HepG2 (cell line): ENCODE results near the gene TLR9. TPM values are rescaled to one million over a fixed set of nuclear protein-coding genes. Genes with fewer than 3 reads are reported as not detected.

ENCODE experiments used
- ATAC-seq: fragments of 200-7000 bp; cut with Tn5 transposase; 3 replicates; pipeline ENCODE4 v1.9.1; 2020; ENCODE audit warnings: mild to moderate bottlenecking, moderate library complexity
- BruUV-seq: library from RNA; stranded (reverse); fragments of 400-500 nt; replicated peaks from 2 replicates; lab custom pipeline; 2021; lab: Mats Ljungman, UMichigan
- CTCF ChIA-PET: fragments of 300-600 bp; formaldehyde crosslinking; extraction: SDS; loops from one replicate; lab custom pipeline; 2021; ENCODE audit warnings: low total read pairs, inconsistent platforms, low intra/inter-chr PET ratio; lab: Yijun Ruan, JAX
- POLR2A ChIA-PET: fragments of 350-600 bp; sonication (Branson Sonifier 250); formaldehyde crosslinking; loops from one replicate; lab custom pipeline; 2020; ENCODE audit warnings: antibody characterized with exemption, inconsistent platforms; lab: Yijun Ruan, JAX
- DNase-seq: peaks from one replicate; pipeline ENCODE4 v3.0.0-alpha.2; 2015; ENCODE audit warnings: low spot score
- FAIRE-seq: peaks from 3 replicates; lab custom pipeline; 2011; peaks lifted over from hg19 to GRCh38; lab: Jason Lieb, UNC
- H2AFZ ChIP-seq: one replicate; pipeline ENCODE4 v1.6.1; 2011; ENCODE audit warnings: low read length, inconsistent platforms
- H3K27ac ChIP-seq: fragments of 300-600 bp; 3 replicates; pipeline ENCODE4 v1.8.0; 2011; ENCODE audit warnings: mixed run types, mild to moderate bottlenecking, mixed read lengths, low read length, inconsistent platforms; ENCODE audit not compliant: insufficient read depth; ENCODE audit errors: extremely low read length
- H3K27me3 ChIP-seq, 2 experiments: fragments of 200-600 bp in 1 of 2; 2 replicates in 1 of 2; 3 replicates in 1 of 2; pipeline versions ENCODE4 v1.6.0 to v1.8.0; 2011; ENCODE audit warnings: low read length in 2 of 2, mild to moderate bottlenecking in 2 of 2, moderate library complexity in 2 of 2, inconsistent platforms in 1 of 2; ENCODE audit not compliant: insufficient read depth in 2 of 2, control insufficient read depth in 1 of 2
- H3K36me3 ChIP-seq, 2 experiments: fragments of 200-600 bp in 1 of 2; replicated peaks in 1 of 2; 2 replicates in 1 of 2; 3 replicates in 1 of 2; pipeline versions ENCODE4 v1.5.1 to v1.8.0; 2011; ENCODE audit warnings: low read length in 2 of 2, inconsistent platforms in 1 of 2; ENCODE audit not compliant: insufficient read depth in 2 of 2, control insufficient read depth in 1 of 2
- H3K4me1 ChIP-seq: 2 replicates; pipeline ENCODE4 v1.5.1; 2012; ENCODE audit warnings: low read length, inconsistent platforms; ENCODE audit not compliant: insufficient read depth
- H3K4me2 ChIP-seq: 2 replicates; pipeline ENCODE4 v1.6.0; 2011; ENCODE audit warnings: low read depth, low read length, inconsistent platforms
- H3K4me3 ChIP-seq, 3 experiments: fragments of 200-600 bp in 1 of 3; sonication (generic), shearing (Covaris generic) in 1 of 3; replicated peaks in 1 of 3; 2 replicates each; pipeline ENCODE4 v1.5.1; 2011 to 2016; ENCODE audit warnings: low read length in 3 of 3, inconsistent platforms in 2 of 3, low read depth in 2 of 3, mild to moderate bottlenecking in 2 of 3, control low read depth in 1 of 3, mixed read lengths in 1 of 3; ENCODE audit not compliant: insufficient read depth in 1 of 3
- H3K79me2 ChIP-seq: one replicate; pipeline ENCODE4 v1.6.1; 2011; ENCODE audit warnings: low read length, inconsistent platforms; ENCODE audit not compliant: insufficient read depth
- H3K9ac ChIP-seq: 2 replicates; pipeline ENCODE4 v1.6.0; 2011; ENCODE audit warnings: mild to moderate bottlenecking, low read depth, low read length, inconsistent platforms; ENCODE audit not compliant: insufficient read depth
- H3K9me3 ChIP-seq: 2 replicates; pipeline ENCODE4 v1.5.1; 2012; ENCODE audit warnings: mild to moderate bottlenecking, low read length
- H4K20me1 ChIP-seq: 2 replicates; pipeline ENCODE4 v1.6.0; 2011; ENCODE audit warnings: inconsistent platforms, mild to moderate bottlenecking, low read length, moderate library complexity; ENCODE audit not compliant: insufficient read depth
- HNRNPL ChIP-seq: fragments of 200-400 bp; formaldehyde crosslinking; IDR thresholded peaks from 2 replicates; pipeline ENCODE4 v1.6.1; 2017; ENCODE audit warnings: mild to moderate bottlenecking, low read depth, low read length
- MXD1 ChIP-seq: sonication (generic); formaldehyde crosslinking; IDR thresholded peaks from 2 replicates; pipeline ENCODE4 v1.4.0; 2020; ENCODE audit warnings: mild to moderate bottlenecking, missing genetic modification reagents
- SCMH1 ChIP-seq: sonication (generic); formaldehyde crosslinking; IDR thresholded peaks from 2 replicates; pipeline ENCODE4 v1.9.0; 2021; ENCODE audit warnings: missing genetic modification reagents, mild to moderate bottlenecking, borderline replicate concordance
- SETDB1 ChIP-seq: sonication (generic); formaldehyde crosslinking; IDR thresholded peaks from 2 replicates; pipeline ENCODE4 v1.5.1; 2020; ENCODE audit warnings: missing genetic modification reagents, mild to moderate bottlenecking, borderline replicate concordance
- TBX2 ChIP-seq: sonication (generic); formaldehyde crosslinking; IDR thresholded peaks from 2 replicates; pipeline ENCODE4 v1.5.0; 2020; ENCODE audit warnings: missing genetic modification reagents, mild to moderate bottlenecking, borderline replicate concordance
- TFAP4 ChIP-seq: sonication (generic); IDR thresholded peaks from 2 replicates; pipeline ENCODE4 v1.6.1; 2016; ENCODE audit warnings: low read depth, borderline replicate concordance
- XBP1 ChIP-seq: sonication (generic); formaldehyde crosslinking; IDR thresholded peaks from 2 replicates; pipeline ENCODE4 v1.5.0; 2020; ENCODE audit warnings: missing genetic modification reagents
- WGBS: methylation state at CpG from one replicate; pipeline ENCODE4 v1.1.6; 2017; ENCODE audit warnings: low lambda C conversion rate; 5-methylcytosine and 5-hydroxymethylcytosine counted together
- in situ Hi-C: cut with HindIII; loops from 2 replicates; pipeline ENCODE4 v1.10.0; 2017; ENCODE audit warnings: low pct_unique_long_range_greater_than_20kb; ENCODE audit not compliant: extremely low pct_ligation_motif_present
- intact Hi-C: fragments of 100-400 bp; cut with micrococcal nuclease; formaldehyde crosslinking; loops from one replicate; pipeline ENCODE4 v1.10.0; 2022; ENCODE audit not compliant: unreplicated experiment
- polyA plus RNA-seq, 8 experiments: library from polyadenylated mRNA; depleted of rRNA in 3 of 8; stranded (reverse) in 7 of 8; unstranded in 1 of 8; fragments of >200 nt; fragmentation: Illumina TruSeq in 4 of 8; extraction: Trizol in 4 of 8; gene quantifications; 2 replicates each; pipeline versions ENCODE4 v1.2.1 to v1.2.3, GENCODE V29; 2011 to 2016; ENCODE audit warnings: low read depth in 4 of 8, missing spikeins in 1 of 8, mixed read lengths in 1 of 8; ENCODE audit not compliant: insufficient read depth in 1 of 8
- total RNA-seq, 5 experiments: library from RNA; depleted of rRNA; stranded (reverse); fragments of >200 nt; fragmentation: Illumina TruSeq; extraction: Trizol; gene quantifications; 2 replicates each; pipeline ENCODE4 v1.2.3, GENCODE V29; 2016; ENCODE audit warnings: low read depth in 1 of 5
- TF ChIP-seq, protein P1 (sequence below): sonication (generic); formaldehyde crosslinking; conservative IDR thresholded peaks from 2 replicates; pipeline ENCODE4 v1.8.0; 2022; ENCODE audit warnings: low read depth, missing genetic modification reagents

Gene TLR9
- total and polyA plus RNA-seq, 2 of the 13 experiments (the other 11 are each of a cell fraction or from before 2014, with no cell fraction given): not detected

DNA sequence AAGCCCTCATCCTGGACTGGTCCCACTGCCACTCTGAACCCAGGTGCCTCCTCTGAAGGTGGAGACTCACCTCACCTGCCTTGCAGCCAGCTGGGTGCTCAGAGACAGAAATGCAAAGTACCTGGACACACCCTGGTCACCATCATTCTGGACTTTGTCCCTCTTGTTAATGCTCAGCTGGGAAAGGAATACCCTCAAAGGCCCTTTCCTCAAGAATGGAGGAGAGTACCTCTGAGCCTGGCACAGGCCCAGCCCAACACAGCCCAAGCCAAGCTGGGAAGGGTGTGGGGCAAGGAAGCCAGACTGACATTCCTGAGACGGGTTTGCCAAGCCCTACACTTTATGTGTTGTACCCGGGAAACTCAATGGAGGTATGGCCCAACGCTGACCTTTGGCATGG, 28.5 kb downstream of the TLR9 start:
- peak overlapping the region in 2 of 3 experiments; percentile 50 to 94; a peak in 2 of 6 replicates for H3K4me3 ChIP-seq
- H2AFZ ChIP-seq: no peak overlapping the region
- DNase-seq (no peak), ATAC-seq (no peak; the same call in 2 of the 3 replicates), FAIRE-seq (no peak)
- H3K79me2 ChIP-seq: peaks cover 11% of the 10 kb centered on the region
- peaks cover 61% of the 10 kb centered on the region for H3K4me1 ChIP-seq
- H3K27ac ChIP-seq: no peak overlapping the region
- 0 out of 2 replicates have a peak, but pooled peaks have one; percentile 13 for TF ChIP-seq MXD1 (CRISPR knock-in tag)
- peak; percentile 5; the same call in 1 of the 2 replicates for TF ChIP-seq TBX2
- TF ChIP-seq SCMH1 (CRISPR knock-in tag): no peak
- TF ChIP-seq TFAP4: peak; percentile 22; the same call in 1 of the 2 replicates
- TF ChIP-seq, protein P1, sequence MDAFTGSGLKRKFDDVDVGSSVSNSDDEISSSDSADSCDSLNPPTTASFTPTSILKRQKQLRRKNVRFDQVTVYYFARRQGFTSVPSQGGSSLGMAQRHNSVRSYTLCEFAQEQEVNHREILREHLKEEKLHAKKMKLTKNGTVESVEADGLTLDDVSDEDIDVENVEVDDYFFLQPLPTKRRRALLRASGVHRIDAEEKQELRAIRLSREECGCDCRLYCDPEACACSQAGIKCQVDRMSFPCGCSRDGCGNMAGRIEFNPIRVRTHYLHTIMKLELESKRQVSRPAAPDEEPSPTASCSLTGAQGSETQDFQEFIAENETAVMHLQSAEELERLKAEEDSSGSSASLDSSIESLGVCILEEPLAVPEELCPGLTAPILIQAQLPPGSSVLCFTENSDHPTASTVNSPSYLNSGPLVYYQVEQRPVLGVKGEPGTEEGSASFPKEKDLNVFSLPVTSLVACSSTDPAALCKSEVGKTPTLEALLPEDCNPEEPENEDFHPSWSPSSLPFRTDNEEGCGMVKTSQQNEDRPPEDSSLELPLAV: no peak
- TF ChIP-seq XBP1 (CRISPR knock-in tag): no peak
- TF ChIP-seq SETDB1: no peak
- TF ChIP-seq HNRNPL: 0 out of 2 replicates have a peak, but pooled peaks have one; percentile 23
- WGBS: no CpG with 5 or more reads among the region's 3 CpGs
- no TSS peak for BruUV-seq
- in situ Hi-C loops (no loop called here), intact Hi-C loops (loop anchor here (1.0 kb wide), 1 partner anchor 20 kb away; no protein-coding TSS in a partner anchor)
- no peaks in the 10 kb centered on the region for H4K20me1 ChIP-seq
- ChIA-PET CTCF (no interaction called here), POLR2A (interaction anchor here (0.8 to 4.3 kb wide), 9 partner anchors 8 to 90 kb away, joined by 3 to 24 read pairs (median 4); partner anchors contain the start of genes GLYCTK and POC1A)
- peak overlapping the region; percentile 90 for H3K4me2 ChIP-seq
- 0 out of 5 replicates have a peak, but pooled peaks cover 0 to 5% of the 10 kb centered on the region in 2 experiments for H3K27me3 ChIP-seq
- H3K36me3 ChIP-seq: peaks cover 0 to 13% of the 10 kb centered on the region in 2 experiments; a peak in 1 of 5 replicates
- H3K9ac ChIP-seq: peak overlapping the region; percentile 88
- H3K9me3 ChIP-seq: no peaks in the 10 kb centered on the region
